Measurements from ENCODE around the gene KMO. TPM values are rescaled to one million over a fixed set of nuclear protein-coding genes. Genes with fewer than 3 reads are reported as not detected.

The KMO gene
- total RNA-seq, 1 experiment from 2014 or later, result not detected

DNA sequence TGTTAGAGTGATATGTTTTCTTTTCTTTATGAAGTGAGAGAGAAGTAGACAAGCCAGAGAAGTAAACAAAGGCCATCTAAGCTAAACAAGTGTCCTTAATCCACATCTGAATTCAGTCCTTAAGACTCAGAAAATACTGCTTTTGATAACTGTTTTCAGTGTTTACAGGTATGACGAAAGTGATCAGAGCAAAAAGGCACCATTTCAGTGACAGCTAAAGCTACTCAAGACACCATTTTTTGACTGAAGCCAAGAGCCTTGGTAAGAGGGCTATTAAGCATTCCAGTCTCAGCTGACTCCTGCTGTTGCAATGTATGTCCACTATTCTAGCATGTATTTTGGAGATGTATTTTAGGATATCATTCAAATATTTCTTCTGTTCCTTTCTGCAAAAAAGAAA, 4.1 kb downstream of the KMO start:
- H3K27ac Mint-ChIP-seq, result no peak overlapping the region
- TF ChIP-seq ZNF671 (CRISPR knock-in tag; IDR thresholded peaks at IDR 0.05), result no peak
- TF ChIP-seq, protein P1, sequence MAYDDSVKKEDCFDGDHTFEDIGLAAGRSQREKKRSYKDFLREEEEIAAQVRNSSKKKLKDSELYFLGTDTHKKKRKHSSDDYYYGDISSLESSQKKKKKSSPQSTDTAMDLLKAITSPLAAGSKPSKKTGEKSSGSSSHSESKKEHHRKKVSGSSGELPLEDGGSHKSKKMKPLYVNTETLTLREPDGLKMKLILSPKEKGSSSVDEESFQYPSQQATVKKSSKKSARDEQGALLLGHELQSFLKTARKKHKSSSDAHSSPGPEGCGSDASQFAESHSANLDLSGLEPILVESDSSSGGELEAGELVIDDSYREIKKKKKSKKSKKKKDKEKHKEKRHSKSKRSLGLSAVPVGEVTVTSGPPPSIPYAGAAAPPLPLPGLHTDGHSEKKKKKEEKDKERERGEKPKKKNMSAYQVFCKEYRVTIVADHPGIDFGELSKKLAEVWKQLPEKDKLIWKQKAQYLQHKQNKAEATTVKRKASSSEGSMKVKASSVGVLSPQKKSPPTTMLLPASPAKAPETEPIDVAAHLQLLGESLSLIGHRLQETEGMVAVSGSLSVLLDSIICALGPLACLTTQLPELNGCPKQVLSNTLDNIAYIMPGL (CRISPR knock-in tag; IDR thresholded peaks at IDR 0.05), result no peak
- TF ChIP-seq, protein P2, sequence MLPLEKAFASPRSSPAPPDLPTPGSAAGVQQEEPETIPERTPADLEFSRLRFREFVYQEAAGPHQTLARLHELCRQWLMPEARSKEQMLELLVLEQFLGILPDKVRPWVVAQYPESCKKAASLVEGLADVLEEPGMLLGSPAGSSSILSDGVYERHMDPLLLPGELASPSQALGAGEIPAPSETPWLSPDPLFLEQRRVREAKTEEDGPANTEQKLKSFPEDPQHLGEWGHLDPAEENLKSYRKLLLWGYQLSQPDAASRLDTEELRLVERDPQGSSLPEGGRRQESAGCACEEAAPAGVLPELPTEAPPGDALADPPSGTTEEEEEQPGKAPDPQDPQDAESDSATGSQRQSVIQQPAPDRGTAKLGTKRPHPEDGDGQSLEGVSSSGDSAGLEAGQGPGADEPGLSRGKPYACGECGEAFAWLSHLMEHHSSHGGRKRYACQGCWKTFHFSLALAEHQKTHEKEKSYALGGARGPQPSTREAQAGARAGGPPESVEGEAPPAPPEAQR (CRISPR knock-in tag; IDR thresholded peaks at IDR 0.05), result no peak
- TF ChIP-seq, protein P3, sequence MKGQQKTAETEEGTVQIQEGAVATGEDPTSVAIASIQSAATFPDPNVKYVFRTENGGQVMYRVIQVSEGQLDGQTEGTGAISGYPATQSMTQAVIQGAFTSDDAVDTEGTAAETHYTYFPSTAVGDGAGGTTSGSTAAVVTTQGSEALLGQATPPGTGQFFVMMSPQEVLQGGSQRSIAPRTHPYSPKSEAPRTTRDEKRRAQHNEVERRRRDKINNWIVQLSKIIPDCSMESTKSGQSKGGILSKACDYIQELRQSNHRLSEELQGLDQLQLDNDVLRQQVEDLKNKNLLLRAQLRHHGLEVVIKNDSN (CRISPR knock-in tag; IDR thresholded peaks at IDR 0.05), result no peak
- no peak for TF ChIP-seq RELA (CRISPR knock-in tag; IDR thresholded peaks at IDR 0.05; ENCODE audit: borderline replicate concordance)
- TF ChIP-seq GRHL2 (CRISPR knock-in tag; IDR thresholded peaks at IDR 0.05; ENCODE audit: insufficient replicate concordance, severe bottlenecking), result no peak
- TF ChIP-seq, protein P4, sequence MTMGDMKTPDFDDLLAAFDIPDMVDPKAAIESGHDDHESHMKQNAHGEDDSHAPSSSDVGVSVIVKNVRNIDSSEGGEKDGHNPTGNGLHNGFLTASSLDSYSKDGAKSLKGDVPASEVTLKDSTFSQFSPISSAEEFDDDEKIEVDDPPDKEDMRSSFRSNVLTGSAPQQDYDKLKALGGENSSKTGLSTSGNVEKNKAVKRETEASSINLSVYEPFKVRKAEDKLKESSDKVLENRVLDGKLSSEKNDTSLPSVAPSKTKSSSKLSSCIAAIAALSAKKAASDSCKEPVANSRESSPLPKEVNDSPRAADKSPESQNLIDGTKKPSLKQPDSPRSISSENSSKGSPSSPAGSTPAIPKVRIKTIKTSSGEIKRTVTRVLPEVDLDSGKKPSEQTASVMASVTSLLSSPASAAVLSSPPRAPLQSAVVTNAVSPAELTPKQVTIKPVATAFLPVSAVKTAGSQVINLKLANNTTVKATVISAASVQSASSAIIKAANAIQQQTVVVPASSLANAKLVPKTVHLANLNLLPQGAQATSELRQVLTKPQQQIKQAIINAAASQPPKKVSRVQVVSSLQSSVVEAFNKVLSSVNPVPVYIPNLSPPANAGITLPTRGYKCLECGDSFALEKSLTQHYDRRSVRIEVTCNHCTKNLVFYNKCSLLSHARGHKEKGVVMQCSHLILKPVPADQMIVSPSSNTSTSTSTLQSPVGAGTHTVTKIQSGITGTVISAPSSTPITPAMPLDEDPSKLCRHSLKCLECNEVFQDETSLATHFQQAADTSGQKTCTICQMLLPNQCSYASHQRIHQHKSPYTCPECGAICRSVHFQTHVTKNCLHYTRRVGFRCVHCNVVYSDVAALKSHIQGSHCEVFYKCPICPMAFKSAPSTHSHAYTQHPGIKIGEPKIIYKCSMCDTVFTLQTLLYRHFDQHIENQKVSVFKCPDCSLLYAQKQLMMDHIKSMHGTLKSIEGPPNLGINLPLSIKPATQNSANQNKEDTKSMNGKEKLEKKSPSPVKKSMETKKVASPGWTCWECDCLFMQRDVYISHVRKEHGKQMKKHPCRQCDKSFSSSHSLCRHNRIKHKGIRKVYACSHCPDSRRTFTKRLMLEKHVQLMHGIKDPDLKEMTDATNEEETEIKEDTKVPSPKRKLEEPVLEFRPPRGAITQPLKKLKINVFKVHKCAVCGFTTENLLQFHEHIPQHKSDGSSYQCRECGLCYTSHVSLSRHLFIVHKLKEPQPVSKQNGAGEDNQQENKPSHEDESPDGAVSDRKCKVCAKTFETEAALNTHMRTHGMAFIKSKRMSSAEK (CRISPR knock-in tag; IDR thresholded peaks at IDR 0.05; ENCODE audit: borderline replicate concordance), result no peak
- ATAC-seq (no peak), DNase-seq (ENCODE audit: low spot score) (no peak)
- no peaks in the 10 kb centered on the region for H3K9me3 Mint-ChIP-seq
- H3K4me3 Mint-ChIP-seq, result no peak overlapping the region
- H3K27me3 Mint-ChIP-seq (ENCODE audit: low read depth), result no peaks in the 10 kb centered on the region
- peaks cover 6% of the 10 kb centered on the region for H3K4me1 Mint-ChIP-seq
- POLR2A ChIA-PET, result no interaction called here
- H3K36me3 Mint-ChIP-seq, result no peaks in the 10 kb centered on the region
- CTCF ChIA-PET, result no interaction called here

DNA sequence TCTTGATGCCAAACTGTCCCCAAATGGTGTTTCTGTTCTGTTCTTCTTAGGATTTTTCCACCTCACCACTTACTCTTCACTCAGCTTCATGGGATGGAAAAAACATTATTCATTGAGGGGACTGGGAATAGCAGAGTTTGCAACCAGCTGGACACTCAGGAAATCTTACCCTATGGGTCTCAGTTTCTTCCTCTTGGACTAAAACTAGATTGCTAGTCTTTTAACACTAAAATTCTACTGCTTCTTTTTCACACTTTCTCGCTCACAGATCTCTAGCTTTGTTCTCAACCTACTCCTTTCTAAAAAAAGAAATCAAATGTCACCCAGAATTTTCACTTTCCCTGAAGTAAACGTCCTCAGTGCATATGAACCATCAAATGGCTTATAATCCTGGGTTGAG, 4.8 kb downstream of the KMO start:
- Mint-ChIP-seq H3K36me3 (no peaks in the 10 kb centered on the region), H3K4me3 (no peak overlapping the region), H3K4me1 (no peaks in the 10 kb centered on the region), H3K27ac (no peak overlapping the region), H3K9me3 (no peaks in the 10 kb centered on the region), H3K27me3 (ENCODE audit: low read depth) (no peaks in the 10 kb centered on the region)
- POLR2A ChIA-PET, result no interaction called here
- ATAC-seq (no peak), DNase-seq (ENCODE audit: low spot score) (no peak)
- CTCF ChIA-PET, result no interaction called here
- TF ChIP-seq, protein P5, sequence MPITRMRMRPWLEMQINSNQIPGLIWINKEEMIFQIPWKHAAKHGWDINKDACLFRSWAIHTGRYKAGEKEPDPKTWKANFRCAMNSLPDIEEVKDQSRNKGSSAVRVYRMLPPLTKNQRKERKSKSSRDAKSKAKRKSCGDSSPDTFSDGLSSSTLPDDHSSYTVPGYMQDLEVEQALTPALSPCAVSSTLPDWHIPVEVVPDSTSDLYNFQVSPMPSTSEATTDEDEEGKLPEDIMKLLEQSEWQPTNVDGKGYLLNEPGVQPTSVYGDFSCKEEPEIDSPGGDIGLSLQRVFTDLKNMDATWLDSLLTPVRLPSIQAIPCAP (CRISPR knock-in tag; IDR thresholded peaks at IDR 0.05), result no peak
- TF ChIP-seq MXD4 (CRISPR knock-in tag; IDR thresholded peaks at IDR 0.05; ENCODE audit: borderline replicate concordance) (no peak), SMAD4 (CRISPR knock-in tag; IDR thresholded peaks at IDR 0.05) (no peak), TP53 (CRISPR knock-in tag; IDR thresholded peaks at IDR 0.05) (no peak), FOXJ3 (CRISPR knock-in tag; IDR thresholded peaks at IDR 0.05; ENCODE audit: borderline replicate concordance) (no peak), TCF7 (CRISPR knock-in tag; IDR thresholded peaks at IDR 0.05; ENCODE audit: low read depth) (no peak), ZNF263 (CRISPR knock-in tag; IDR thresholded peaks at IDR 0.05; ENCODE audit: low read depth) (no peak), HMGA2 (CRISPR knock-in tag; IDR thresholded peaks at IDR 0.05) (no peak), ZNF671 (CRISPR knock-in tag; IDR thresholded peaks at IDR 0.05) (no peak), ZNF317 (CRISPR knock-in tag; IDR thresholded peaks at IDR 0.05; ENCODE audit: borderline replicate concordance, low read depth) (no peak), JAZF1 (CRISPR knock-in tag; IDR thresholded peaks at IDR 0.05) (no peak), TEAD4 (CRISPR knock-in tag; IDR thresholded peaks at IDR 0.05) (no peak)
- TF ChIP-seq, protein P6, sequence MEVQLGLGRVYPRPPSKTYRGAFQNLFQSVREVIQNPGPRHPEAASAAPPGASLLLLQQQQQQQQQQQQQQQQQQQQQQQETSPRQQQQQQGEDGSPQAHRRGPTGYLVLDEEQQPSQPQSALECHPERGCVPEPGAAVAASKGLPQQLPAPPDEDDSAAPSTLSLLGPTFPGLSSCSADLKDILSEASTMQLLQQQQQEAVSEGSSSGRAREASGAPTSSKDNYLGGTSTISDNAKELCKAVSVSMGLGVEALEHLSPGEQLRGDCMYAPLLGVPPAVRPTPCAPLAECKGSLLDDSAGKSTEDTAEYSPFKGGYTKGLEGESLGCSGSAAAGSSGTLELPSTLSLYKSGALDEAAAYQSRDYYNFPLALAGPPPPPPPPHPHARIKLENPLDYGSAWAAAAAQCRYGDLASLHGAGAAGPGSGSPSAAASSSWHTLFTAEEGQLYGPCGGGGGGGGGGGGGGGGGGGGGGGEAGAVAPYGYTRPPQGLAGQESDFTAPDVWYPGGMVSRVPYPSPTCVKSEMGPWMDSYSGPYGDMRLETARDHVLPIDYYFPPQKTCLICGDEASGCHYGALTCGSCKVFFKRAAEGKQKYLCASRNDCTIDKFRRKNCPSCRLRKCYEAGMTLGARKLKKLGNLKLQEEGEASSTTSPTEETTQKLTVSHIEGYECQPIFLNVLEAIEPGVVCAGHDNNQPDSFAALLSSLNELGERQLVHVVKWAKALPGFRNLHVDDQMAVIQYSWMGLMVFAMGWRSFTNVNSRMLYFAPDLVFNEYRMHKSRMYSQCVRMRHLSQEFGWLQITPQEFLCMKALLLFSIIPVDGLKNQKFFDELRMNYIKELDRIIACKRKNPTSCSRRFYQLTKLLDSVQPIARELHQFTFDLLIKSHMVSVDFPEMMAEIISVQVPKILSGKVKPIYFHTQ (CRISPR knock-in tag; IDR thresholded peaks at IDR 0.05), result no peak
- TF ChIP-seq, protein P7, sequence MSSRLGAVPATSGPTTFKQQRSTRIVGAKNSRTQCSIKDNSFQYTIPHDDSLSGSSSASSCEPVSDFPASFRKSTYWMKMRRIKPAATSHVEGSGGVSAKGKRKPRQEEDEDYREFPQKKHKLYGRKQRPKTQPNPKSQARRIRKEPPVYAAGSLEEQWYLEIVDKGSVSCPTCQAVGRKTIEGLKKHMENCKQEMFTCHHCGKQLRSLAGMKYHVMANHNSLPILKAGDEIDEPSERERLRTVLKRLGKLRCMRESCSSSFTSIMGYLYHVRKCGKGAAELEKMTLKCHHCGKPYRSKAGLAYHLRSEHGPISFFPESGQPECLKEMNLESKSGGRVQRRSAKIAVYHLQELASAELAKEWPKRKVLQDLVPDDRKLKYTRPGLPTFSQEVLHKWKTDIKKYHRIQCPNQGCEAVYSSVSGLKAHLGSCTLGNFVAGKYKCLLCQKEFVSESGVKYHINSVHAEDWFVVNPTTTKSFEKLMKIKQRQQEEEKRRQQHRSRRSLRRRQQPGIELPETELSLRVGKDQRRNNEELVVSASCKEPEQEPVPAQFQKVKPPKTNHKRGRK (CRISPR knock-in tag; IDR thresholded peaks at IDR 0.05; ENCODE audit: borderline replicate concordance), result no peak

Measured in WTC11 (cell line).